T-helper 2 cell (primary cell): ENCODE results near the gene PDLIM4.

Source experiments
- DNase-seq, 5 experiments: peaks; one replicate each; pipeline versions ENCODE4 v3.0.0 to v3.0.0-alpha.2; 2012 to 2022

The PDLIM4 gene

GRCh38 chr5:132268769-132269551, 11.5 kb downstream of the PDLIM4 start:
- DNase-seq = no peak

- no peak for DNase-seq
Observed at GRCh38 chr5:132269635-132270334, 12.3 kb downstream of the PDLIM4 start.

GRCh38 chr5:132270335-132270665, 12.8 kb downstream of the PDLIM4 start:
- DNase-seq = no peak

- DNase-seq = no peak
Observed at GRCh38 chr5:132270706-132271105, 13.2 kb downstream of the PDLIM4 start.

- peak in 1 of 5 experiments; percentile 27 for DNase-seq
Observed at GRCh38 chr5:132271251-132272246, 14.1 kb downstream of the PDLIM4 start.

GRCh38 chr5:132272311-132273210, 15.1 kb downstream of the PDLIM4 start:
- peak in 4 of 5 experiments; percentile 28 to 58 (median 44) for DNase-seq

GRCh38 chr5:132273631-132274030, 16.1 kb downstream of the PDLIM4 start:
- no peak for DNase-seq

GRCh38 chr5:132274050-132274792, 16.7 kb downstream of the PDLIM4 start:
- DNase-seq = no peak

- no peak for DNase-seq
Observed at GRCh38 chr5:132275367-132276220, 18.1 kb downstream of the PDLIM4 start.

GRCh38 chr5:132277256-132277655, 19.8 kb downstream of the PDLIM4 start:
- DNase-seq = no peak

GRCh38 chr5:132277971-132278853, 20.7 kb downstream of the PDLIM4 start:
- no peak for DNase-seq

- DNase-seq = no peak
Observed at GRCh38 chr5:132279801-132280200, 22.3 kb downstream of the PDLIM4 start.

GRCh38 chr5:132280371-132281240, 23.1 kb downstream of the PDLIM4 start:
- no peak for DNase-seq

- no peak for DNase-seq
Observed at GRCh38 chr5:132281856-132282614, 24.5 kb downstream of the PDLIM4 start.

- no peak for DNase-seq
Observed at GRCh38 chr5:132283423-132284043, 26.0 kb downstream of the PDLIM4 start.

- no peak for DNase-seq
Observed at GRCh38 chr5:132289097-132289496, 31.6 kb downstream of the PDLIM4 start.

GRCh38 chr5:132291026-132291425, 33.5 kb downstream of the PDLIM4 start:
- no peak for DNase-seq
